Trophoblast cell (in vitro differentiated cells and primary cell): Measurements from ENCODE around the gene TCHHL1.
A peak's percentile ranks its signal among the peaks of the same experiment; 100 is the strongest.

Experiments used
- DNase-seq, 2 donors: peaks; one replicate each; pipeline ENCODE4 v3.0.0-alpha.2; 2016
- H2AFZ ChIP-seq: 2 replicates; pipeline ENCODE4 v1.6.1; 2013; ENCODE audit warnings: low read length, moderate library complexity, mild to moderate bottlenecking; ENCODE audit not compliant: insufficient read depth, poor library complexity
- H2AK5ac ChIP-seq: 2 replicates; pipeline ENCODE4 v1.6.1; 2013; ENCODE audit warnings: mild to moderate bottlenecking, low read length
- H2BK120ac ChIP-seq: 2 replicates; pipeline ENCODE4 v1.6.1; 2013; ENCODE audit warnings: low read length, mild to moderate bottlenecking, moderate library complexity; ENCODE audit not compliant: insufficient read depth, poor library complexity
- H2BK12ac ChIP-seq: 2 replicates; pipeline ENCODE4 v1.6.1; 2013; ENCODE audit warnings: mild to moderate bottlenecking, low read length, moderate library complexity
- H2BK5ac ChIP-seq: 2 replicates; pipeline ENCODE4 v1.6.1; 2013; ENCODE audit warnings: low read length, low read depth, moderate library complexity, mild to moderate bottlenecking; ENCODE audit not compliant: poor library complexity
- H3K14ac ChIP-seq: 2 replicates; pipeline ENCODE4 v1.6.1; 2013; ENCODE audit warnings: mild to moderate bottlenecking, low read length
- H3K18ac ChIP-seq: 2 replicates; pipeline ENCODE4 v1.6.1; 2013; ENCODE audit warnings: mild to moderate bottlenecking, low read length
- H3K23ac ChIP-seq: 2 replicates; pipeline ENCODE4 v1.6.1; 2013; ENCODE audit warnings: low read length
- H3K27ac ChIP-seq: 2 replicates; pipeline ENCODE4 v1.5.1; 2013; ENCODE audit warnings: low read depth, mild to moderate bottlenecking, inconsistent platforms, low read length, moderate library complexity
- H3K27me3 ChIP-seq: 2 replicates; pipeline ENCODE4 v1.6.1; 2013; ENCODE audit warnings: inconsistent platforms, mild to moderate bottlenecking, low read length, moderate library complexity; ENCODE audit not compliant: insufficient read depth
- H3K36me3 ChIP-seq, 2 experiments: 1 replicate in 1 of 2; 2 replicates in 1 of 2; pipeline ENCODE4 v1.6.1; 2013; ENCODE audit warnings: low read length in 2 of 2, mild to moderate bottlenecking in 2 of 2, moderate library complexity in 1 of 2; ENCODE audit not compliant: insufficient read depth in 2 of 2, control insufficient read depth in 1 of 2
- H3K4ac ChIP-seq: 2 replicates; pipeline ENCODE4 v1.6.1; 2013; ENCODE audit warnings: low read depth, mild to moderate bottlenecking, low read length, moderate library complexity
- H3K4me1 ChIP-seq, 2 experiments: 1 replicate in 1 of 2; 2 replicates in 1 of 2; pipeline ENCODE4 v1.6.1; 2013; ENCODE audit warnings: low read length in 2 of 2, mild to moderate bottlenecking in 2 of 2, moderate library complexity in 1 of 2; ENCODE audit not compliant: insufficient read depth in 2 of 2, control insufficient read depth in 1 of 2
- H3K4me2 ChIP-seq: 2 replicates; pipeline ENCODE4 v1.6.1; 2013; ENCODE audit warnings: inconsistent platforms, mild to moderate bottlenecking, low read length, moderate library complexity
- H3K4me3 ChIP-seq: 2 replicates; pipeline ENCODE4 v1.5.1; 2013; ENCODE audit warnings: mild to moderate bottlenecking, low read depth, low read length, inconsistent platforms
- H3K79me1 ChIP-seq: one replicate; pipeline ENCODE4 v1.6.1; 2013; ENCODE audit warnings: low read length
- H3K79me2 ChIP-seq: 2 replicates; pipeline ENCODE4 v1.6.1; 2013; ENCODE audit warnings: low read length, mild to moderate bottlenecking; ENCODE audit not compliant: control insufficient read depth, insufficient read depth, poor library complexity
- H3K9ac ChIP-seq: 2 replicates; pipeline ENCODE4 v1.6.1; 2013; ENCODE audit warnings: mild to moderate bottlenecking, low read length
- H3K9me3 ChIP-seq: 2 replicates; pipeline ENCODE4 v1.6.1; 2013; ENCODE audit warnings: low read depth, mild to moderate bottlenecking, control low read depth, inconsistent platforms, low read length; ENCODE audit not compliant: insufficient read depth
- H4K12ac ChIP-seq: 2 replicates; pipeline ENCODE4 v1.6.1; 2013; ENCODE audit warnings: low read depth, mild to moderate bottlenecking, low read length, moderate library complexity
- H4K8ac ChIP-seq: 2 replicates; pipeline ENCODE4 v1.6.1; 2013; ENCODE audit warnings: low read depth, mild to moderate bottlenecking, low read length, moderate library complexity
- H4K91ac ChIP-seq: one replicate; pipeline ENCODE4 v1.6.1; 2013; ENCODE audit warnings: low read depth, mild to moderate bottlenecking, low read length, moderate library complexity
- WGBS: extraction: QIAGEN DNeasy Blood & Tissue Kit; methylation state at CpG from one replicate; pipeline ENCODE4 v1.1.7; 2013; ENCODE audit warnings: missing lambda C conversion rate; ENCODE audit not compliant: insufficient read length, insufficient coverage; ENCODE audit errors: extremely low coverage; 5-methylcytosine and 5-hydroxymethylcytosine counted together

TCHHL1 gene

GRCh38 chr1:152048416-152049009, 40.4 kb downstream of the TCHHL1 start:
- peak in 1 of 2 donors; percentile 99 for DNase-seq
- WGBS: no CpG with 5 or more reads among the region's 6 CpGs
- H3K23ac ChIP-seq: no peak overlapping the region

GRCh38 chr1:152047730-152048415, 41.0 kb downstream of the TCHHL1 start:
- no CpG with 5 or more reads among the region's 13 CpGs for WGBS

More at GRCh38 chr1:152048416-152049009, 40.4 kb downstream of the TCHHL1 start:
- H2BK120ac ChIP-seq: peak overlapping the region; percentile 74
- peak overlapping the region; percentile 99 for H3K27ac ChIP-seq
- no peak overlapping the region for H3K4me3 ChIP-seq
- H2BK5ac ChIP-seq: peak overlapping the region; percentile 74
- H3K4ac ChIP-seq: no peak overlapping the region
- H4K8ac ChIP-seq: peak overlapping the region; percentile 64
- H3K79me2 ChIP-seq: no peaks in the 10 kb centered on the region
- no peaks in the 10 kb centered on the region for H3K27me3 ChIP-seq
- H3K36me3 ChIP-seq: no peaks in the 10 kb centered on the region
- no peaks in the 10 kb centered on the region for H3K9me3 ChIP-seq
- H3K18ac ChIP-seq: peak overlapping the region; percentile 85
- peak overlapping the region; percentile 23 for H2AFZ ChIP-seq
- H4K91ac ChIP-seq: peak overlapping the region; percentile 86
- H2AK5ac ChIP-seq: no peak overlapping the region
- peak overlapping the region; percentile 83 for H2BK12ac ChIP-seq
- H3K79me1 ChIP-seq: peaks cover 16% of the 10 kb centered on the region
- H3K4me1 ChIP-seq: peaks cover 9 to 22% of the 10 kb centered on the region in 2 experiments
- no peak overlapping the region for H4K12ac ChIP-seq
- peak overlapping the region; percentile 32 for H3K4me2 ChIP-seq
- H3K9ac ChIP-seq: no peak overlapping the region
- peak overlapping the region; percentile 80 for H3K14ac ChIP-seq

GRCh38 chr1:152047413-152047729, 41.5 kb downstream of the TCHHL1 start:
- WGBS: no CpG with 5 or more reads among the region's 5 CpGs

More at GRCh38 chr1:152047730-152048415, 41.0 kb downstream of the TCHHL1 start:
- Histone ChIP-seq H3K79me1 (peaks cover 16% of the 10 kb centered on the region), H3K27ac (peak overlapping the region; percentile 99), H3K14ac (peak overlapping the region; percentile 18), H2BK12ac (peak overlapping the region; percentile 4), H4K12ac (no peak overlapping the region), H3K36me3 (no peaks in the 10 kb centered on the region), H3K27me3 (no peaks in the 10 kb centered on the region), H3K23ac (no peak overlapping the region), H3K9ac (no peak overlapping the region), H3K9me3 (no peaks in the 10 kb centered on the region), H3K79me2 (no peaks in the 10 kb centered on the region), H4K91ac (peak overlapping the region; percentile 76), H2AFZ (peak overlapping the region; percentile 26), H3K4me2 (peak overlapping the region; percentile 41), H2BK120ac (peak overlapping the region; percentile 91), H3K4ac (peak overlapping the region; percentile 13), H2BK5ac (peak overlapping the region; percentile 78), H3K18ac (peak overlapping the region; percentile 50), H3K4me1 (peaks cover 9 to 22% of the 10 kb centered on the region in 2 experiments), H2AK5ac (no peak overlapping the region), H3K4me3 (no peak overlapping the region), H4K8ac (peak overlapping the region; percentile 64)
- DNase-seq: peak; percentile 98 to 99

DNA sequence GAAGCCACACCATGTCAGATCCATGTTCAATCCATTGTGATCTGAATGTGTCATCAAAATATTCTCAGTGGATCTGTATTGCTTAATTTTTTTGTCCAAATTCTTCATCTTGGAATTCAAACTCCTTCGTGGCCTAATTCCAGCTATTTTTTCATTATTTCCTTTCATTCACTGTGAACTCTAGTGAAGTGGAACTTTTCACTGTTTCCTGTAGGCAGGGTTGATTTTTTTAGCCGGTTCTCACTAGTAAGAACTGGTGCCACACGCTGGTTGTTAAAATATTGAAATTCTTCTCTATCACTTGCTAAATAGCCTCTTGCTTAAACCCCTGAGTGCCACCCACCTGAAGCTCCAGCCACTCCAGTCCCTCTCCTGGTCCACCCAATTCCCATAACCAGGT, 44.5 kb downstream of the TCHHL1 start:
- Histone ChIP-seq H3K79me1 (peaks cover 15% of the 10 kb centered on the region), H4K91ac (peak overlapping the region; percentile 58), H3K36me3 (no peaks in the 10 kb centered on the region), H3K18ac (no peak overlapping the region), H2AK5ac (no peak overlapping the region), H3K79me2 (no peaks in the 10 kb centered on the region), H3K14ac (no peak overlapping the region), H3K4me2 (no peak overlapping the region), H3K27ac (no peak overlapping the region), H3K4me1 (peaks cover 9 to 15% of the 10 kb centered on the region in 2 experiments), H2BK120ac (peak overlapping the region; percentile 18), H2AFZ (no peak overlapping the region), H4K8ac (no peak overlapping the region), H3K9me3 (no peaks in the 10 kb centered on the region), H3K23ac (no peak overlapping the region), H3K4ac (peak overlapping the region; percentile 33), H4K12ac (no peak overlapping the region), H2BK12ac (no peak overlapping the region), H3K4me3 (no peak overlapping the region), H3K9ac (no peak overlapping the region), H3K27me3 (no peaks in the 10 kb centered on the region), H2BK5ac (peak overlapping the region; percentile 63)
- WGBS: no CpG with 5 or more reads among the region's 3 CpGs
- peak in 1 of 2 donors; percentile 18 for DNase-seq

More at GRCh38 chr1:152047413-152047729, 41.5 kb downstream of the TCHHL1 start:
- no peak overlapping the region for H4K12ac ChIP-seq
- H3K79me2 ChIP-seq: no peaks in the 10 kb centered on the region
- peak overlapping the region; percentile 18 for H3K14ac ChIP-seq
- H3K9ac ChIP-seq: no peak overlapping the region
- no peak overlapping the region for H3K4me3 ChIP-seq
- no peaks in the 10 kb centered on the region for H3K36me3 ChIP-seq
- no peak overlapping the region for H3K23ac ChIP-seq
- H3K79me1 ChIP-seq: peaks cover 16% of the 10 kb centered on the region
- peak overlapping the region; percentile 70 for H2AK5ac ChIP-seq
- H4K91ac ChIP-seq: peak overlapping the region; percentile 76
- H3K27ac ChIP-seq: peak overlapping the region; percentile 99
- no peak overlapping the region for H2AFZ ChIP-seq
- H3K4ac ChIP-seq: peak overlapping the region; percentile 35
- H4K8ac ChIP-seq: peak overlapping the region; percentile 84
- no peak for DNase-seq
- H2BK12ac ChIP-seq: peak overlapping the region; percentile 89
- peak overlapping the region; percentile 50 for H3K18ac ChIP-seq
- H3K9me3 ChIP-seq: no peaks in the 10 kb centered on the region
- peak overlapping the region; percentile 41 for H3K4me2 ChIP-seq
- H3K4me1 ChIP-seq: peaks cover 9 to 22% of the 10 kb centered on the region in 2 experiments
- no peaks in the 10 kb centered on the region for H3K27me3 ChIP-seq
- peak overlapping the region; percentile 78 for H2BK5ac ChIP-seq
- peak overlapping the region; percentile 91 for H2BK120ac ChIP-seq
